ENCODE data around the gene ROBO4. TPM values are rescaled to one million over a fixed set of nuclear protein-coding genes. Genes with fewer than 3 reads are reported as not detected.

Gene ROBO4
- total RNA-seq, 1 donor from 2014 or later: 0.25 TPM

DNA sequence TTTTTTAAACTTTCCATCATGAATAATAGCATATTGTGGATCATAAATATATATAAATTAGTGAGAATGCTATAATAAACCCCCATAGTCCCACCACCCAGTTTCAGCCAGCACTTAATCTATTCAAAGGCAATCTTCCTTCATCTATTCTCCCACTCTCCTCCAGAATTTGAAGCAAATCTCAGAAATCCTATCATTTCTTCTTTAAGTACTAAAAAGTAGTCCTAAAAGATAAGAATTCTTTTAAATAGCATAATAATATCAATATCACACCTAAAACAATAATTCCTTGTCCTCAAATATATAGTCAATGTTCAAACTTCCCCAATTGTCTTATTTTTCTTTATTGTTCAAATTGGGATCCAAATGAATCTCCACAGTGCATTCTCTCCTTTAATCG, 57.0 kb downstream of the ROBO4 start:
- Histone ChIP-seq H3K4me3 (ENCODE audit: insufficient read depth, low read depth, low read length) (no peak overlapping the region), H3K4me1 (ENCODE audit: insufficient read depth, low read length) (peaks cover 20% of the 10 kb centered on the region), H4K20me1 (ENCODE audit: insufficient read depth, low read length) (no peaks in the 10 kb centered on the region), H3K9ac (ENCODE audit: low read length) (no peak overlapping the region), H2AFZ (ENCODE audit: low read depth, low read length) (no peak overlapping the region), H3K27ac (ENCODE audit: low read depth, low read length) (no peak overlapping the region), H3K79me2 (ENCODE audit: insufficient read depth, low read length) (no peaks in the 10 kb centered on the region), H3K36me3 (ENCODE audit: insufficient read depth, low read length) (no peaks in the 10 kb centered on the region), H3K27me3 (ENCODE audit: insufficient read depth, low read length) (peaks cover 77% of the 10 kb centered on the region), H3K4me2 (ENCODE audit: low read length) (no peak overlapping the region), H3K9me3 (ENCODE audit: insufficient read depth, low read depth, low read length) (peaks cover 6% of the 10 kb centered on the region)
- Mint-ChIP-seq H3K4me3 (ENCODE audit: unreplicated experiment) (no peak overlapping the region), H3K27me3 (ENCODE audit: low read depth, unreplicated experiment) (peaks cover 74% of the 10 kb centered on the region), H3K9me3 (ENCODE audit: unreplicated experiment) (peaks cover 3% of the 10 kb centered on the region), H3K36me3 (ENCODE audit: low read depth, unreplicated experiment) (no peaks in the 10 kb centered on the region), H3K4me1 (ENCODE audit: low read depth, unreplicated experiment) (peaks cover 2% of the 10 kb centered on the region), H3K27ac (ENCODE audit: unreplicated experiment) (no peak overlapping the region)
- TF ChIP-seq EZH2 (IDR thresholded peaks at IDR 0.05; ENCODE audit: insufficient read depth, low read length): no peak
- TF ChIP-seq, protein P1, sequence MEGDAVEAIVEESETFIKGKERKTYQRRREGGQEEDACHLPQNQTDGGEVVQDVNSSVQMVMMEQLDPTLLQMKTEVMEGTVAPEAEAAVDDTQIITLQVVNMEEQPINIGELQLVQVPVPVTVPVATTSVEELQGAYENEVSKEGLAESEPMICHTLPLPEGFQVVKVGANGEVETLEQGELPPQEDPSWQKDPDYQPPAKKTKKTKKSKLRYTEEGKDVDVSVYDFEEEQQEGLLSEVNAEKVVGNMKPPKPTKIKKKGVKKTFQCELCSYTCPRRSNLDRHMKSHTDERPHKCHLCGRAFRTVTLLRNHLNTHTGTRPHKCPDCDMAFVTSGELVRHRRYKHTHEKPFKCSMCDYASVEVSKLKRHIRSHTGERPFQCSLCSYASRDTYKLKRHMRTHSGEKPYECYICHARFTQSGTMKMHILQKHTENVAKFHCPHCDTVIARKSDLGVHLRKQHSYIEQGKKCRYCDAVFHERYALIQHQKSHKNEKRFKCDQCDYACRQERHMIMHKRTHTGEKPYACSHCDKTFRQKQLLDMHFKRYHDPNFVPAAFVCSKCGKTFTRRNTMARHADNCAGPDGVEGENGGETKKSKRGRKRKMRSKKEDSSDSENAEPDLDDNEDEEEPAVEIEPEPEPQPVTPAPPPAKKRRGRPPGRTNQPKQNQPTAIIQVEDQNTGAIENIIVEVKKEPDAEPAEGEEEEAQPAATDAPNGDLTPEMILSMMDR (IDR thresholded peaks at IDR 0.05; ENCODE audit: insufficient read depth, low read depth, low read length): no peak
- FAIRE-seq: no peak
- DNase-seq (ENCODE audit: low read depth): no peak

DNA sequence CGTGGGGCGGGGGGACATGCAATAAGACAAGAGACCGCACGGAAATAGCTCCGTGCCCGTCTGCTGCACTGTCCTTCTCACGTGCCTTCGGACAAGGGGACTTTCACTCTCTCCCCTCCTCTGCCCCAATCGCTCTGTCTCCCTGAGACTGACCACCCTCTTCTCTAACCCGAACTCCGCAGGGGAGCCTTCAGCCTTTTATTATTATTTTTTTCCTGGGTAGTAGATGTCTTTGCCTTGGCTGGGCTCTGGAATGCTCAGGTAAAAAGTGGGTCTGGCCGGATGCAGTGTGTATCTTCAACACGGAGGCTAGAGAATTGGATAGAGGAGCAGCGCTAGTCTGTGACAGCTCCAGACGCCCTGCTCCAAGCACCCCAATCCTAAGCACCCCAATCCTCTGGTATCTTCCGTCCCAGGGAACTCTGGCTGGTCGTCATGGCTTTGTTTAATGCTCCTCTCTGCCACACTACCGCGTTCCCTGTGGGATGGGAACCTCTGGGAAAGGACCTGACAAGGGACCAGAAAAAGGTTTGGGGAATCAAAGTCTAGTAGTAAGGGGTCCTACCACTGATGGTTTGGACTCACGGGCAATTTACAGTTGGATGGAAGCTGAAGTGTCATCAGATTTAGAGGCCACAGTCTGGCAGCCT, 57.6 kb downstream of the ROBO4 start:
- Histone ChIP-seq H4K20me1 (ENCODE audit: insufficient read depth, low read length) (no peaks in the 10 kb centered on the region), H3K79me2 (ENCODE audit: insufficient read depth, low read length) (no peaks in the 10 kb centered on the region), H3K27ac (ENCODE audit: low read depth, low read length) (no peak overlapping the region), H3K4me2 (ENCODE audit: low read length) (peak overlapping the region; percentile 78), H3K36me3 (ENCODE audit: insufficient read depth, low read length) (no peaks in the 10 kb centered on the region), H3K9me3 (ENCODE audit: insufficient read depth, low read depth, low read length) (peaks cover 6% of the 10 kb centered on the region), H3K4me1 (ENCODE audit: insufficient read depth, low read length) (peaks cover 20% of the 10 kb centered on the region), H3K9ac (ENCODE audit: low read length) (no peak overlapping the region), H2AFZ (ENCODE audit: low read depth, low read length) (peak overlapping the region; percentile 67), H3K27me3 (ENCODE audit: insufficient read depth, low read length) (peaks cover 71% of the 10 kb centered on the region), H3K4me3 (ENCODE audit: insufficient read depth, low read depth, low read length) (peak overlapping the region; percentile 31)
- TF ChIP-seq EZH2 (IDR thresholded peaks at IDR 0.05; ENCODE audit: insufficient read depth, low read length): peak; percentile 4
- TF ChIP-seq, protein P1 (IDR thresholded peaks at IDR 0.05; ENCODE audit: insufficient read depth, low read depth, low read length): no peak
- no peak overlapping the region for H3K27ac Mint-ChIP-seq (ENCODE audit: unreplicated experiment)
- peaks cover 68% of the 10 kb centered on the region for H3K27me3 Mint-ChIP-seq (ENCODE audit: low read depth, unreplicated experiment)
- no peak for DNase-seq (ENCODE audit: low read depth)
- FAIRE-seq: no peak
- H3K36me3 Mint-ChIP-seq (ENCODE audit: low read depth, unreplicated experiment): no peaks in the 10 kb centered on the region
- peaks cover 3% of the 10 kb centered on the region for H3K9me3 Mint-ChIP-seq (ENCODE audit: unreplicated experiment)
- peaks cover 2% of the 10 kb centered on the region for H3K4me1 Mint-ChIP-seq (ENCODE audit: low read depth, unreplicated experiment)
- peak overlapping the region; percentile 76 for H3K4me3 Mint-ChIP-seq (ENCODE audit: unreplicated experiment)
